ENCODE results near the gene SMYD3. TPM values are rescaled to one million over a fixed set of nuclear protein-coding genes. Genes with fewer than 3 reads are reported as not detected.
"Not testable (repeated sequence)": the region's sequence is repeated elsewhere in the genome, so short reads cannot be mapped to it uniquely, and the experiment has no call there.

SMYD3 gene
- total RNA-seq, 1 donor from 2014 or later: 35.4 TPM

DNA sequence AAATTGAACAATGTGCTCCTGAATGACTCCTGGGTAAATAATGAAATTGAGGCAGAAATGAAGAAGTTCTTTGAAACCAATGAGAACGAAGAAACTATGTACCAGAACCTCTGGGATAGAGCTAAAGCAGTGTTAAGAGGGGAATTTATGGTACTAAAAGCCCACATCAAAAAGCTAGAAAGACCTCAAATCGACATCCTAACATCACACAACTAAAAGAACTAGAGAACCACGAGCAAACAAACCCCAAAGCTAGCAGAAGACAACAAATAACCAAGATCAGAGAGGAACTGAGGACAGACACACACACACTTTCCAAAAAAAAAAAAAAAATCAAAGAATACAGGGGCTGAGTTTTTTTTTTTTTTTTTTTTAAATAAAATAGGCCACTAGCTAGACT lies 564.2 kb downstream of the SMYD3 start:
- no peak for DNase-seq (ENCODE audit: low spot score)
- Mint-ChIP-seq H3K36me3 (ENCODE audit: low read depth, unreplicated experiment) (peaks cover 6% of the 10 kb centered on the region), H3K27me3 (ENCODE audit: unreplicated experiment) (peaks cover 3% of the 10 kb centered on the region), H3K4me3 (ENCODE audit: unreplicated experiment) (no peak overlapping the region), H3K27ac (ENCODE audit: unreplicated experiment) (no peak overlapping the region), H3K4me1 (ENCODE audit: unreplicated experiment) (peaks cover 4% of the 10 kb centered on the region), H3K9me3 (ENCODE audit: unreplicated experiment) (no peaks in the 10 kb centered on the region)
- TF ChIP-seq, protein P1, sequence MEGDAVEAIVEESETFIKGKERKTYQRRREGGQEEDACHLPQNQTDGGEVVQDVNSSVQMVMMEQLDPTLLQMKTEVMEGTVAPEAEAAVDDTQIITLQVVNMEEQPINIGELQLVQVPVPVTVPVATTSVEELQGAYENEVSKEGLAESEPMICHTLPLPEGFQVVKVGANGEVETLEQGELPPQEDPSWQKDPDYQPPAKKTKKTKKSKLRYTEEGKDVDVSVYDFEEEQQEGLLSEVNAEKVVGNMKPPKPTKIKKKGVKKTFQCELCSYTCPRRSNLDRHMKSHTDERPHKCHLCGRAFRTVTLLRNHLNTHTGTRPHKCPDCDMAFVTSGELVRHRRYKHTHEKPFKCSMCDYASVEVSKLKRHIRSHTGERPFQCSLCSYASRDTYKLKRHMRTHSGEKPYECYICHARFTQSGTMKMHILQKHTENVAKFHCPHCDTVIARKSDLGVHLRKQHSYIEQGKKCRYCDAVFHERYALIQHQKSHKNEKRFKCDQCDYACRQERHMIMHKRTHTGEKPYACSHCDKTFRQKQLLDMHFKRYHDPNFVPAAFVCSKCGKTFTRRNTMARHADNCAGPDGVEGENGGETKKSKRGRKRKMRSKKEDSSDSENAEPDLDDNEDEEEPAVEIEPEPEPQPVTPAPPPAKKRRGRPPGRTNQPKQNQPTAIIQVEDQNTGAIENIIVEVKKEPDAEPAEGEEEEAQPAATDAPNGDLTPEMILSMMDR (IDR thresholded peaks at IDR 0.05; ENCODE audit: unreplicated experiment): no peak

DNA sequence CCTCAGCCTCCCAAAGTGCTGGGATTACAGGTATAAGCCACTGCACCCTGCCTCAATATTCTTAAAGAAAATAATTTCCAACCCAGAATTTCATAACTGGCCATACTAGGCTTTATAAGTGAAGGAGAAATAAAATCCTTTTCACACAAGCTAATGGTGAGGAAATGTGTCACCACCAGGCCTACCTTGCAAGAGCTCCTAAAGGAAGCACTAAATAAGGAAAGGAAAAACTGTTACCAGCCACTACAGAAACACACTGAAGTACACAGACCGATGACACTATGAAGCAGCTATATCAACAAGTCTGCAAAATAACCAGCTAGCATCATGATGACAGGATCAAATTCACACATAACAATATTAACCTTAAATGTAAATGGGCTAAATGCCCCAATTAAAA lies 565.3 kb downstream of the SMYD3 start:
- not testable (repeated sequence) for DNase-seq (ENCODE audit: low spot score); H3K9me3 Mint-ChIP-seq (ENCODE audit: unreplicated experiment); H3K27me3 Mint-ChIP-seq (ENCODE audit: unreplicated experiment); H3K36me3 Mint-ChIP-seq (ENCODE audit: low read depth, unreplicated experiment); H3K4me1 Mint-ChIP-seq (ENCODE audit: unreplicated experiment); H3K4me3 Mint-ChIP-seq (ENCODE audit: unreplicated experiment); H3K27ac Mint-ChIP-seq (ENCODE audit: unreplicated experiment)

DNA sequence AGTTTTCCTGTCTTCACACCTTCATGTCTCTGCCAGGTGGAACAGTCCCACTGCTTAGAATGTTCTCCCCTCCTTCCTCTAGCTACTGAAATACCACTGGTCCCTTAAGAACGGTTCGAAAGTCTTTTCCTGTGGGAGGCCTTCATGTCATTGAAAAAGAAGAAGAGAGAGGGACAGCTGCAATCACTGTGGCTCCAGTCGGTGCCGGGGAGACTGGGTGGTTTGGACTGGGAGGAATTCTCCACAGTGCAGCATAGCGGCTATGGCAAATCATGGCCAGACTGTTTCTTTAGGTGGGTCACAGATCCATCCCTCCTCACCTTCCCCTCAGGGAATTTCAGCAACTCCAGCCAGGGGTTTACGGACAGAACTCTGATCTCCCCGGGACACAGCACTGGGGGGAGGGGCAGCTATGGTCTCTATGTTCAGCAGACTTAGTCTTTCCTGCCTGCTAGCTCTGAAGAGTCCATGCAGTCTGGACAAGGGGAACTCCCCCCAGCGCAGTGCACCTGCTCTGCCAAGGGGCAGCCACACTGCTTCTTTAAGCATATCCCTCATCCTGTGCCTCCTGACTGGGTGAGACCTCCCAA lies 567.2 kb downstream of the SMYD3 start:
- Mint-ChIP-seq H3K36me3 (ENCODE audit: low read depth, unreplicated experiment) (peaks cover under 1% of the 10 kb centered on the region), H3K4me1 (ENCODE audit: unreplicated experiment) (no peaks in the 10 kb centered on the region), H3K27me3 (ENCODE audit: unreplicated experiment) (peaks cover 3% of the 10 kb centered on the region), H3K27ac (ENCODE audit: unreplicated experiment) (no peak overlapping the region), H3K4me3 (ENCODE audit: unreplicated experiment) (no peak overlapping the region), H3K9me3 (ENCODE audit: unreplicated experiment) (no peaks in the 10 kb centered on the region)
- TF ChIP-seq, protein P1 (IDR thresholded peaks at IDR 0.05; ENCODE audit: unreplicated experiment): no peak
- no peak for DNase-seq (ENCODE audit: low spot score)

DNA sequence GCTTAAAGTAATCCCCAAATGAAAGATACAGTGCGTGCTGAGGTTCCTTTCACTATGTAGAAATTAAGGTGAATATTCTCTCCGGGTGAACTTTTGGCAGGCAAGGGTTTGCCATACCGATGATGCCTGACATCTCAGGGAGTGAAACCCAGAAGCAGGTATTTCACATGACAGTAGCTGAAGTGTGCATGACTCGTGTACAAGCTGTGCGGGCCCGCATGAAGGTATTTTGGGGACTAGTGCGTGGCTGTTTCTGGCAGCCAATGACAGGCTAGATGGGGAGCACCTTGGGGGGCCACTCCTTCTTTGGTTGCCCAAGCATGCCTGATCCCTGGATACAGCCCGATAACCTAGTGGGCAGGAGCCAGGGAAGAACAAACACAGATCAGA lies 569.0 kb downstream of the SMYD3 start:
- TF ChIP-seq, protein P1 (IDR thresholded peaks at IDR 0.05; ENCODE audit: unreplicated experiment): no peak
- H3K9me3 Mint-ChIP-seq (ENCODE audit: unreplicated experiment): no peaks in the 10 kb centered on the region

DNA sequence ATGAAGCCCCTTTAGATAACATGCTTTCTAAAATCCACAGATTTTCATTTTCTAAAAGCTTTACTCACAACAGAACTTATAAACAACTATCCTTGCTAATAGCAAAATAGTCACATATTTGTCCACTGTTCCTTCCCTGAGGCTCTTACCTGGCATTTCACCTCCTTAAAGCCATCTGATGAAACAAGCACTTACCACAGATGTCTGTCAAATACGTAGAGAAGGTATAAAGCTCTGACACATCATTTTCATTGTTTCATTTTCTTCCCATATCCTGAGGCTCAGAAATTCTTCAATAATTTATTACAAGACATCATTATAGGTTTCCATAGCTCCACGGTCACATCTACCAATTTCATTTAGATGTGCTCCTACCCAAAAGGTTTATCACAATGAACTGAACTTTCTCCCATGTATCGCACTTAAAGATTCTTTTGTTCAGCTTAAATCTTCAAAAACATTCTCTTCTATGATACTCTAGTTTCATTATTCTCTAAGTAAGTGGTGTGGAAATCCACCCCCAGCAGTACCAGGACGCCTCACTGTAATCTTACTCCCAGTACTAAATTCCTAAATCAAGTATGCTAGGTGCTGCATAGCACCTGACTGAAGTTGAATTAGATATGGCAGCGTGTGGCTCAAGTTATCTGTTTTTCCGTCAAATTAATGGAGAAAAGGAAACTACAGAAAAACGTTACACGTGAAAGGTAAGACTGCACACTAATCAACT lies 569.6 kb downstream of the SMYD3 start:
- H3K27me3 Mint-ChIP-seq (ENCODE audit: unreplicated experiment): peaks cover 3% of the 10 kb centered on the region
- H3K36me3 Mint-ChIP-seq (ENCODE audit: low read depth, unreplicated experiment): no peaks in the 10 kb centered on the region
- H3K27ac Mint-ChIP-seq (ENCODE audit: unreplicated experiment): no peak overlapping the region
- H3K4me3 Mint-ChIP-seq (ENCODE audit: unreplicated experiment): no peak overlapping the region
- TF ChIP-seq, protein P1 (IDR thresholded peaks at IDR 0.05; ENCODE audit: unreplicated experiment): no peak
- H3K4me1 Mint-ChIP-seq (ENCODE audit: unreplicated experiment): peaks cover under 1% of the 10 kb centered on the region
- H3K9me3 Mint-ChIP-seq (ENCODE audit: unreplicated experiment): no peaks in the 10 kb centered on the region
- DNase-seq (ENCODE audit: low spot score): no peak

More for the DNA sequence above, 569.0 kb downstream of the SMYD3 start:
- H3K36me3 Mint-ChIP-seq (ENCODE audit: low read depth, unreplicated experiment): no peaks in the 10 kb centered on the region
- peaks cover 3% of the 10 kb centered on the region for H3K27me3 Mint-ChIP-seq (ENCODE audit: unreplicated experiment)
- no peak for DNase-seq (ENCODE audit: low spot score)
- H3K27ac Mint-ChIP-seq (ENCODE audit: unreplicated experiment): no peak overlapping the region
- no peaks in the 10 kb centered on the region for H3K4me1 Mint-ChIP-seq (ENCODE audit: unreplicated experiment)
- no peak overlapping the region for H3K4me3 Mint-ChIP-seq (ENCODE audit: unreplicated experiment)

Data from endothelial cell (in vitro differentiated cells).